GM12878 (cell line): ENCODE measurements around the gene TMEM209. TPM values are rescaled to one million over a fixed set of nuclear protein-coding genes. Genes with fewer than 3 reads are reported as not detected.
A peak's percentile ranks its signal among the peaks of the same experiment; 100 is the strongest.

Experiments
- EED ChIP-seq: sonication (generic); IDR thresholded peaks from 2 replicates; pipeline ENCODE4 v1.6.1; 2016; ENCODE audit warnings: antibody characterized with exemption, low read depth
- EGR1 ChIP-seq, 2 experiments: IDR thresholded peaks; 1 replicate in 1 of 2; 2 replicates in 1 of 2; pipeline ENCODE4 v1.6.1; 2011 to 2012; ENCODE audit warnings: low read depth in 2 of 2, low read length in 2 of 2, borderline replicate concordance in 1 of 2, mild to moderate bottlenecking in 1 of 2, moderate library complexity in 1 of 2
- FOS ChIP-seq: IDR thresholded peaks from 3 replicates; pipeline ENCODE4 v1.6.1; 2011; ENCODE audit warnings: borderline replicate concordance; ENCODE audit not compliant: insufficient read length; ENCODE audit errors: extremely low read depth
- FOXK2 ChIP-seq: fragments of 450-650 bp; IDR thresholded peaks from 2 replicates; pipeline ENCODE4 v1.6.1; 2017; ENCODE audit warnings: mild to moderate bottlenecking, moderate library complexity
- IRF3 ChIP-seq: fragments of 450-650 bp; IDR thresholded peaks from 2 replicates; pipeline ENCODE4 v1.6.1; 2014; ENCODE audit warnings: mild to moderate bottlenecking
- JUND ChIP-seq: IDR thresholded peaks from 2 replicates; pipeline ENCODE4 v1.6.1; 2012; ENCODE audit warnings: low read depth, mild to moderate bottlenecking, low read length, improper control_type of control experiment, moderate library complexity
- KDM1A ChIP-seq: fragments of 200-600 bp; sonication (generic); IDR thresholded peaks from 2 replicates; pipeline ENCODE4 v1.6.1; 2016; ENCODE audit warnings: borderline replicate concordance
- KLF5 ChIP-seq: fragments of 450-650 bp; IDR thresholded peaks from 2 replicates; pipeline ENCODE4 v1.6.1; 2014; ENCODE audit warnings: mild to moderate bottlenecking; ENCODE audit not compliant: partially characterized antibody
- LARP7 ChIP-seq: fragments of 450-650 bp; IDR thresholded peaks from 2 replicates; pipeline ENCODE4 v1.6.1; 2017; ENCODE audit warnings: mild to moderate bottlenecking
- NRF1 ChIP-seq: conservative IDR thresholded peaks from 2 replicates; pipeline ENCODE4 v1.6.1; 2011; ENCODE audit warnings: mild to moderate bottlenecking, low read depth, low read length, improper control_type of control experiment
- PAX5 ChIP-seq: IDR thresholded peaks from 2 replicates; pipeline ENCODE4 v1.6.1; 2011; ENCODE audit warnings: low read depth, low read length, borderline replicate concordance
- RELA ChIP-seq: fragments of 450-650 bp; IDR thresholded peaks from 2 replicates; pipeline ENCODE4 v1.8.0; 2014; ENCODE audit warnings: borderline replicate concordance; ENCODE audit not compliant: partially characterized antibody
- SRF ChIP-seq, 2 experiments: IDR thresholded peaks; 2 replicates each; pipeline ENCODE4 v1.6.1; 2011; ENCODE audit warnings: low read depth in 2 of 2, low read length in 2 of 2, mild to moderate bottlenecking in 1 of 2, moderate library complexity in 1 of 2
- STAT1 ChIP-seq: fragments of 450-650 bp; conservative IDR thresholded peaks from 2 replicates; pipeline ENCODE4 v1.6.1; 2014; ENCODE audit warnings: antibody characterized with exemption, mild to moderate bottlenecking
- TAF1 ChIP-seq: IDR thresholded peaks from 2 replicates; pipeline ENCODE4 v1.6.1; 2011; ENCODE audit warnings: mild to moderate bottlenecking, low read depth, low read length, borderline replicate concordance
- TCF12 ChIP-seq: IDR thresholded peaks from 2 replicates; pipeline ENCODE4 v1.6.1; 2011; ENCODE audit warnings: low read depth, mild to moderate bottlenecking, low read length
- WRNIP1 ChIP-seq: IDR thresholded peaks from 2 replicates; pipeline ENCODE4 v1.6.1; 2011; ENCODE audit warnings: low read depth, low read length, improper control_type of control experiment, borderline replicate concordance
- ZNF217 ChIP-seq: fragments of 450-650 bp; IDR thresholded peaks from 2 replicates; pipeline ENCODE4 v1.6.1; 2017; ENCODE audit warnings: antibody characterized with exemption, mild to moderate bottlenecking
- ZNF384 ChIP-seq: IDR thresholded peaks from 2 replicates; pipeline ENCODE4 v1.6.1; 2012; ENCODE audit warnings: low read depth, mild to moderate bottlenecking, low read length, improper control_type of control experiment, borderline replicate concordance
- polyA plus RNA-seq, 11 experiments: library from polyadenylated mRNA; depleted of rRNA in 4 of 11; unstranded in 6 of 11; stranded (reverse) in 5 of 11; fragments of >200 nt; fragmentation: Nextera tagmentation in 4 of 11; fragmentation: Illumina TruSeq in 1 of 11; extraction: Ambion mirVana in 4 of 11; extraction: Trizol in 1 of 11; gene quantifications; 1 replicate in 1 of 11; 2 replicates in 10 of 11; pipeline versions ENCODE4 v1.2.1 to v1.2.3, GENCODE V29; 2011 to 2016; ENCODE audit warnings: inconsistent platforms in 2 of 11, missing spikeins in 2 of 11, low read depth in 1 of 11
- total RNA-seq, 4 experiments: library from RNA; depleted of rRNA in 3 of 4; stranded (reverse); fragments of >200 nt in 3 of 4; fragmentation: Illumina TruSeq in 1 of 4; extraction: Trizol in 1 of 4; gene quantifications; 2 replicates each; pipeline versions ENCODE4 v1.2.1 to v1.2.3, GENCODE V29; 2013 to 2021
- TF ChIP-seq, protein P1 (sequence below): fragments of 450-650 bp; IDR thresholded peaks from 2 replicates; pipeline ENCODE4 v1.6.1; 2017; ENCODE audit warnings: borderline replicate concordance
- TF ChIP-seq, protein P2 (sequence below): fragments of 150-350 bp; IDR thresholded peaks from 2 replicates; pipeline ENCODE4 v1.6.1; 2014; ENCODE audit warnings: mild to moderate bottlenecking, low read depth, low read length
- TF ChIP-seq, protein P3 (sequence below): fragments of 450-650 bp; conservative IDR thresholded peaks from 2 replicates; pipeline ENCODE4 v1.6.1; 2017; ENCODE audit warnings: mild to moderate bottlenecking, moderate library complexity
- TF ChIP-seq, protein P4 (sequence below): IDR thresholded peaks from 2 replicates; pipeline ENCODE4 v1.6.1; 2012; ENCODE audit warnings: low read depth, low read length, improper control_type of control experiment

The TMEM209 gene
- total and polyA plus RNA-seq, 10 of the 15 experiments (the other 5 are each of a cell fraction or from before 2014, with no cell fraction given), result 22.1 to 41.2 (median 35.1) TPM

DNA sequence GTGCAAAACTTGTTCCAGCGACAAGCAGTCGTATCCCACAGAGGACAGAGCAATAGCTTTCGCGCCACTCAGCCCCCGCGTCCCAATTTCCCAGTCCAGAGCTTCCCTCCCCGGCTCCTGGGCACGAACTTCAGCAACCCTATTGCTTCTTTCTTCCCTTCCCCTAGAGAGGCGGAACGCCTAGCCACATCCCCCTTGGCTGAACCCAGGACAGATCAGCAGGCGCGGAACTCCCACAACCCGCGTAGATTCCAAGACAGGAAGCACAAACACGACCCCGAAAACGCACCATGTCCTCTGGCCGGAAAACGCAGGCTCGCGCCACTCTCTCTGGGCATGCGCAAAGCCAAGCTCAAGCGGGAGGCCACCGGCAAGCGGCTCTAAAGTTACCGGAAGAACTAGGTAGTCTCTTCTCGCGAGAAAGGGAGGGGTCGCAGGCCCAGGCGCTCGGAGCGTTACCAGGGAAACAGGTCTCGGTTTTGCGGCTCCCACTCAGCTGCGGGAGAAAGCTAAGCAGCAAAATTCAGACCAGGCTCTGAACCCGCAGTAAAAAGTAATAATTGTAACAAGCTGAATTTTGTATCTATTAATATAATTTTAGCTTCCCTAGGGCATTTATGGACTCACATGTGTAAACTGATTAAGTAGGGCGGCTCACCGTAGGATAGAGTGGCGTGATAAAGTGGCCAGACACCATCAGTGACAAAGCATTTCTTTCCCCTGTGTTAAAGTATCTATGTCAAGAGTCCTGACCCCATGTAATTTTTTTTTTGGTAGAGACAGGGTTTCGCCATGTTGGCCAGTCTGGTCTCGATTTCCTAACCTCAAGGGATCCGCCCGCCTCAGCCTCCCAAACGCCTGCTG, at the start of gene TMEM209 (continued):
- TF ChIP-seq IRF3 (no peak), TCF12 (peak; percentile 52; the same call in 1 of the 2 replicates), ZNF217 (no peak; the same call in 1 of the 2 replicates), TAF1 (peak; percentile 92), ZNF384 (no peak), FOS (no peak), WRNIP1 (no peak), EGR1 (IDR thresholded peaks at IDR 0.05; ENCODE audit: borderline replicate concordance in 1 of 2, low read depth in 2 of 2, low read length in 2 of 2) (no peak), KLF5 (no peak), NRF1 (peak; percentile 93), FOXK2 (no peak), PAX5 (0 out of 2 replicates have a peak, but pooled peaks have one; percentile 33), LARP7 (no peak), EED (peak; percentile 68; the same call in 1 of the 2 replicates), KDM1A (no peak), STAT1 (peak; percentile 13; the same call in 1 of the 2 replicates), SRF (IDR thresholded peaks at IDR 0.05; ENCODE audit: low read depth in 2 of 2, low read length in 2 of 2) (no peak), RELA (peak; percentile 73), JUND (no peak)
- TF ChIP-seq, protein P1, sequence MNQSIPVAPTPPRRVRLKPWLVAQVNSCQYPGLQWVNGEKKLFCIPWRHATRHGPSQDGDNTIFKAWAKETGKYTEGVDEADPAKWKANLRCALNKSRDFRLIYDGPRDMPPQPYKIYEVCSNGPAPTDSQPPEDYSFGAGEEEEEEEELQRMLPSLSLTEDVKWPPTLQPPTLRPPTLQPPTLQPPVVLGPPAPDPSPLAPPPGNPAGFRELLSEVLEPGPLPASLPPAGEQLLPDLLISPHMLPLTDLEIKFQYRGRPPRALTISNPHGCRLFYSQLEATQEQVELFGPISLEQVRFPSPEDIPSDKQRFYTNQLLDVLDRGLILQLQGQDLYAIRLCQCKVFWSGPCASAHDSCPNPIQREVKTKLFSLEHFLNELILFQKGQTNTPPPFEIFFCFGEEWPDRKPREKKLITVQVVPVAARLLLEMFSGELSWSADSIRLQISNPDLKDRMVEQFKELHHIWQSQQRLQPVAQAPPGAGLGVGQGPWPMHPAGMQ, result peak; percentile 94
- TF ChIP-seq, protein P2, sequence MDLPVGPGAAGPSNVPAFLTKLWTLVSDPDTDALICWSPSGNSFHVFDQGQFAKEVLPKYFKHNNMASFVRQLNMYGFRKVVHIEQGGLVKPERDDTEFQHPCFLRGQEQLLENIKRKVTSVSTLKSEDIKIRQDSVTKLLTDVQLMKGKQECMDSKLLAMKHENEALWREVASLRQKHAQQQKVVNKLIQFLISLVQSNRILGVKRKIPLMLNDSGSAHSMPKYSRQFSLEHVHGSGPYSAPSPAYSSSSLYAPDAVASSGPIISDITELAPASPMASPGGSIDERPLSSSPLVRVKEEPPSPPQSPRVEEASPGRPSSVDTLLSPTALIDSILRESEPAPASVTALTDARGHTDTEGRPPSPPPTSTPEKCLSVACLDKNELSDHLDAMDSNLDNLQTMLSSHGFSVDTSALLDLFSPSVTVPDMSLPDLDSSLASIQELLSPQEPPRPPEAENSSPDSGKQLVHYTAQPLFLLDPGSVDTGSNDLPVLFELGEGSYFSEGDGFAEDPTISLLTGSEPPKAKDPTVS, result peak; percentile 13; the same call in 1 of the 2 replicates
- TF ChIP-seq, protein P3, sequence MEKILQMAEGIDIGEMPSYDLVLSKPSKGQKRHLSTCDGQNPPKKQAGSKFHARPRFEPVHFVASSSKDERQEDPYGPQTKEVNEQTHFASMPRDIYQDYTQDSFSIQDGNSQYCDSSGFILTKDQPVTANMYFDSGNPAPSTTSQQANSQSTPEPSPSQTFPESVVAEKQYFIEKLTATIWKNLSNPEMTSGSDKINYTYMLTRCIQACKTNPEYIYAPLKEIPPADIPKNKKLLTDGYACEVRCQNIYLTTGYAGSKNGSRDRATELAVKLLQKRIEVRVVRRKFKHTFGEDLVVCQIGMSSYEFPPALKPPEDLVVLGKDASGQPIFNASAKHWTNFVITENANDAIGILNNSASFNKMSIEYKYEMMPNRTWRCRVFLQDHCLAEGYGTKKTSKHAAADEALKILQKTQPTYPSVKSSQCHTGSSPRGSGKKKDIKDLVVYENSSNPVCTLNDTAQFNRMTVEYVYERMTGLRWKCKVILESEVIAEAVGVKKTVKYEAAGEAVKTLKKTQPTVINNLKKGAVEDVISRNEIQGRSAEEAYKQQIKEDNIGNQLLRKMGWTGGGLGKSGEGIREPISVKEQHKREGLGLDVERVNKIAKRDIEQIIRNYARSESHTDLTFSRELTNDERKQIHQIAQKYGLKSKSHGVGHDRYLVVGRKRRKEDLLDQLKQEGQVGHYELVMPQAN, result peak; percentile 77
- TF ChIP-seq, protein P4, sequence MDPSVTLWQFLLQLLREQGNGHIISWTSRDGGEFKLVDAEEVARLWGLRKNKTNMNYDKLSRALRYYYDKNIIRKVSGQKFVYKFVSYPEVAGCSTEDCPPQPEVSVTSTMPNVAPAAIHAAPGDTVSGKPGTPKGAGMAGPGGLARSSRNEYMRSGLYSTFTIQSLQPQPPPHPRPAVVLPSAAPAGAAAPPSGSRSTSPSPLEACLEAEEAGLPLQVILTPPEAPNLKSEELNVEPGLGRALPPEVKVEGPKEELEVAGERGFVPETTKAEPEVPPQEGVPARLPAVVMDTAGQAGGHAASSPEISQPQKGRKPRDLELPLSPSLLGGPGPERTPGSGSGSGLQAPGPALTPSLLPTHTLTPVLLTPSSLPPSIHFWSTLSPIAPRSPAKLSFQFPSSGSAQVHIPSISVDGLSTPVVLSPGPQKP, result peak; percentile 54; the same call in 1 of the 2 replicates
